ENCODE data around the gene NR3C2. TPM values are rescaled to one million over a fixed set of nuclear protein-coding genes. Genes with fewer than 3 reads are reported as not detected.

The NR3C2 gene
- total RNA-seq, 1 donor from 2014 or later: 25.9 TPM

- intact Hi-C loops (cut with DNase I): no loop called here
- Histone ChIP-seq H3K27ac (no peak overlapping the region), H3K9me3 (no peaks in the 10 kb centered on the region), H3K4me1 (no peaks in the 10 kb centered on the region), H3K36me3 (no peaks in the 10 kb centered on the region), H3K27me3 (no peaks in the 10 kb centered on the region), H3K4me3 (no peak overlapping the region)
- DNase-seq (no peak), ATAC-seq (no peak)
- TF ChIP-seq CTCF (IDR thresholded peaks at IDR 0.05): no peak
Measured at GRCh38 chr4:148182230-148182911, 259.8 kb downstream of the NR3C2 start.

- no peaks in the 10 kb centered on the region for H3K36me3 ChIP-seq
- intact Hi-C loops (cut with DNase I): no loop called here
- H3K27ac ChIP-seq: no peak overlapping the region
- H3K4me1 ChIP-seq: no peaks in the 10 kb centered on the region
- H3K27me3 ChIP-seq: no peaks in the 10 kb centered on the region
- no peak overlapping the region for H3K4me3 ChIP-seq
- DNase-seq: no peak
- ATAC-seq: no peak
- no peaks in the 10 kb centered on the region for H3K9me3 ChIP-seq
- no peak for TF ChIP-seq CTCF (IDR thresholded peaks at IDR 0.05)
Measured at GRCh38 chr4:148173397-148174017, 268.7 kb downstream of the NR3C2 start.

- DNase-seq: no peak
Measured at GRCh38 chr4:148171596-148171995, 270.6 kb downstream of the NR3C2 start.

GRCh38 chr4:148170408-148171365, 271.5 kb downstream of the NR3C2 start:
- Histone ChIP-seq H3K27ac (no peak overlapping the region), H3K27me3 (no peaks in the 10 kb centered on the region), H3K4me3 (no peak overlapping the region), H3K4me1 (no peaks in the 10 kb centered on the region), H3K36me3 (no peaks in the 10 kb centered on the region), H3K9me3 (no peaks in the 10 kb centered on the region)
- TF ChIP-seq CTCF (IDR thresholded peaks at IDR 0.05): no peak
- DNase-seq (no peak), ATAC-seq (no peak)
- intact Hi-C loops (cut with DNase I): no loop called here

More at GRCh38 chr4:148171596-148171995, 270.6 kb downstream of the NR3C2 start:
- Histone ChIP-seq H3K4me3 (no peak overlapping the region), H3K9me3 (no peaks in the 10 kb centered on the region), H3K27me3 (no peaks in the 10 kb centered on the region), H3K36me3 (no peaks in the 10 kb centered on the region), H3K4me1 (no peaks in the 10 kb centered on the region), H3K27ac (no peak overlapping the region)
- no peak for ATAC-seq
- intact Hi-C loops (cut with DNase I): no loop called here
- no peak for TF ChIP-seq CTCF (IDR thresholded peaks at IDR 0.05)

- DNase-seq (no peak), ATAC-seq (peak; percentile 46)
- Histone ChIP-seq H3K36me3 (no peaks in the 10 kb centered on the region), H3K27me3 (no peaks in the 10 kb centered on the region), H3K9me3 (no peaks in the 10 kb centered on the region), H3K4me3 (no peak overlapping the region), H3K4me1 (peaks cover 7% of the 10 kb centered on the region), H3K27ac (peak overlapping the region; percentile 1)
- TF ChIP-seq CTCF (IDR thresholded peaks at IDR 0.05): no peak
- intact Hi-C loops (cut with DNase I): no loop called here
Measured at GRCh38 chr4:148166132-148166591, 276.1 kb downstream of the NR3C2 start.
